Esophagus squamous epithelium (tissue), 4 donors: Measurements from ENCODE around the gene DCAF12.

Source experiments
- POLR2A ChIP-seq, 4 donors: fragments of 450-650 bp; IDR thresholded peaks; one replicate each; pipeline ENCODE4 v1.6.1; 2017; ENCODE audit warnings: antibody characterized with exemption in 4 of 4, mild to moderate bottlenecking in 4 of 4, moderate library complexity in 3 of 4
- TF ChIP-seq, protein P1 (sequence below), 6 experiments: fragments of 450-650 bp in 4 of 6; fragments of 200-600 bp in 2 of 6; sonication (generic) in 2 of 6; IDR thresholded peaks; one replicate each; pipeline ENCODE4 v1.5.1; 2016 to 2019; ENCODE audit warnings: antibody characterized with exemption in 6 of 6, mild to moderate bottlenecking in 4 of 6, moderate library complexity in 4 of 6

- TF ChIP-seq, protein P1, sequence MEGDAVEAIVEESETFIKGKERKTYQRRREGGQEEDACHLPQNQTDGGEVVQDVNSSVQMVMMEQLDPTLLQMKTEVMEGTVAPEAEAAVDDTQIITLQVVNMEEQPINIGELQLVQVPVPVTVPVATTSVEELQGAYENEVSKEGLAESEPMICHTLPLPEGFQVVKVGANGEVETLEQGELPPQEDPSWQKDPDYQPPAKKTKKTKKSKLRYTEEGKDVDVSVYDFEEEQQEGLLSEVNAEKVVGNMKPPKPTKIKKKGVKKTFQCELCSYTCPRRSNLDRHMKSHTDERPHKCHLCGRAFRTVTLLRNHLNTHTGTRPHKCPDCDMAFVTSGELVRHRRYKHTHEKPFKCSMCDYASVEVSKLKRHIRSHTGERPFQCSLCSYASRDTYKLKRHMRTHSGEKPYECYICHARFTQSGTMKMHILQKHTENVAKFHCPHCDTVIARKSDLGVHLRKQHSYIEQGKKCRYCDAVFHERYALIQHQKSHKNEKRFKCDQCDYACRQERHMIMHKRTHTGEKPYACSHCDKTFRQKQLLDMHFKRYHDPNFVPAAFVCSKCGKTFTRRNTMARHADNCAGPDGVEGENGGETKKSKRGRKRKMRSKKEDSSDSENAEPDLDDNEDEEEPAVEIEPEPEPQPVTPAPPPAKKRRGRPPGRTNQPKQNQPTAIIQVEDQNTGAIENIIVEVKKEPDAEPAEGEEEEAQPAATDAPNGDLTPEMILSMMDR (IDR thresholded peaks at IDR 0.05), result no peak
- no peak for TF ChIP-seq POLR2A (IDR thresholded peaks at IDR 0.05)
Observed at GRCh38 chr9:34079181-34079580, 47.3 kb downstream of the DCAF12 start.
